GM12878 (cell line): Measurements from ENCODE around the gene MRPL57. TPM values are rescaled to one million over a fixed set of nuclear protein-coding genes. Genes with fewer than 3 reads are reported as not detected.

Experiments used
- ASH2L ChIP-seq: fragments of 300-600, 200-600 bp; sonication (generic); IDR thresholded peaks from 2 replicates; pipeline ENCODE4 v1.6.1; 2017; ENCODE audit warnings: low read depth, mild to moderate bottlenecking, borderline replicate concordance
- CREM ChIP-seq: IDR thresholded peaks from 2 replicates; pipeline ENCODE4 v1.6.1; 2014; ENCODE audit warnings: antibody characterized with exemption, low read depth
- EGR1 ChIP-seq, 2 experiments: IDR thresholded peaks; 1 replicate in 1 of 2; 2 replicates in 1 of 2; pipeline ENCODE4 v1.6.1; 2011 to 2012; ENCODE audit warnings: low read depth in 2 of 2, low read length in 2 of 2, borderline replicate concordance in 1 of 2, mild to moderate bottlenecking in 1 of 2, moderate library complexity in 1 of 2
- ETV6 ChIP-seq, 2 experiments: fragments of 450-650 bp in 1 of 2; IDR thresholded peaks in 1 of 2; conservative IDR thresholded peaks in 1 of 2; 2 replicates each; pipeline ENCODE4 v1.6.1; 2014; ENCODE audit warnings: antibody characterized with exemption in 1 of 2, borderline replicate concordance in 1 of 2, low read depth in 1 of 2, mild to moderate bottlenecking in 1 of 2, moderate library complexity in 1 of 2
- GATAD2B ChIP-seq: fragments of 450-650 bp; conservative IDR thresholded peaks from 2 replicates; pipeline ENCODE4 v1.6.1; 2017; ENCODE audit warnings: low read depth, mild to moderate bottlenecking, moderate library complexity
- IKZF1 ChIP-seq: fragments of 450-650 bp; conservative IDR thresholded peaks from 2 replicates; pipeline ENCODE4 v1.6.1; 2017; ENCODE audit warnings: antibody characterized with exemption, mild to moderate bottlenecking
- MEF2A ChIP-seq: IDR thresholded peaks from 2 replicates; pipeline ENCODE4 v1.6.1; 2011; ENCODE audit warnings: low read depth, mild to moderate bottlenecking, low read length, moderate library complexity; ENCODE audit not compliant: insufficient read depth
- MYB ChIP-seq: fragments of 150-350 bp; IDR thresholded peaks from 2 replicates; pipeline ENCODE4 v1.6.1; 2014; ENCODE audit warnings: mild to moderate bottlenecking, low read depth, low read length, borderline replicate concordance
- SREBF1 ChIP-seq: IDR thresholded peaks from 2 replicates; pipeline ENCODE4 v1.6.1; 2012; ENCODE audit warnings: mild to moderate bottlenecking, low read length
- YBX1 ChIP-seq: fragments of 450-650 bp; IDR thresholded peaks from 2 replicates; pipeline ENCODE4 v1.6.1; 2016; ENCODE audit warnings: antibody characterized with exemption
- ZNF622 ChIP-seq: fragments of 450-650 bp; IDR thresholded peaks from 2 replicates; pipeline ENCODE4 v1.6.1; 2017; ENCODE audit warnings: mild to moderate bottlenecking, inconsistent platforms
- polyA plus RNA-seq, 11 experiments: library from polyadenylated mRNA; depleted of rRNA in 4 of 11; unstranded in 6 of 11; stranded (reverse) in 5 of 11; fragments of >200 nt; fragmentation: Nextera tagmentation in 4 of 11; fragmentation: Illumina TruSeq in 1 of 11; extraction: Ambion mirVana in 4 of 11; extraction: Trizol in 1 of 11; gene quantifications; 1 replicate in 1 of 11; 2 replicates in 10 of 11; pipeline versions ENCODE4 v1.2.1 to v1.2.3, GENCODE V29; 2011 to 2016; ENCODE audit warnings: inconsistent platforms in 2 of 11, missing spikeins in 2 of 11, low read depth in 1 of 11
- total RNA-seq, 4 experiments: library from RNA; depleted of rRNA in 3 of 4; stranded (reverse); fragments of >200 nt in 3 of 4; fragmentation: Illumina TruSeq in 1 of 4; extraction: Trizol in 1 of 4; gene quantifications; 2 replicates each; pipeline versions ENCODE4 v1.2.1 to v1.2.3, GENCODE V29; 2013 to 2021
- TF ChIP-seq, protein P1 (sequence below): fragments of 450-650 bp; IDR thresholded peaks from 2 replicates; pipeline ENCODE4 v1.6.1; 2018; ENCODE audit warnings: mild to moderate bottlenecking, low read depth, moderate library complexity; ENCODE audit not compliant: partially characterized antibody
- TF ChIP-seq, protein P2 (sequence below): fragments of 450-650 bp; IDR thresholded peaks from 2 replicates; pipeline ENCODE4 v1.6.1; 2016; ENCODE audit warnings: mild to moderate bottlenecking
- TF ChIP-seq, protein P3 (sequence below): IDR thresholded peaks from 2 replicates; pipeline ENCODE4 v1.6.1; 2011; ENCODE audit warnings: low read depth, low read length, improper control_type of control experiment, borderline replicate concordance
- TF ChIP-seq, protein P4 (sequence below): fragments of 450-650 bp; formaldehyde crosslinking; IDR thresholded peaks from 2 replicates; pipeline ENCODE4 v1.5.0; 2022; ENCODE audit warnings: mild to moderate bottlenecking, missing genetic modification characterization
- TF ChIP-seq, protein P5 (sequence below): fragments of 450-650 bp; IDR thresholded peaks from 2 replicates; pipeline ENCODE4 v1.6.1; 2018; ENCODE audit warnings: borderline replicate concordance, mild to moderate bottlenecking; ENCODE audit not compliant: partially characterized antibody

Gene MRPL57
- total and polyA plus RNA-seq, 10 of the 15 experiments (the other 5 are each of a cell fraction or from before 2014, with no cell fraction given): 10.5 to 90.6 (median 25.9) TPM

DNA sequence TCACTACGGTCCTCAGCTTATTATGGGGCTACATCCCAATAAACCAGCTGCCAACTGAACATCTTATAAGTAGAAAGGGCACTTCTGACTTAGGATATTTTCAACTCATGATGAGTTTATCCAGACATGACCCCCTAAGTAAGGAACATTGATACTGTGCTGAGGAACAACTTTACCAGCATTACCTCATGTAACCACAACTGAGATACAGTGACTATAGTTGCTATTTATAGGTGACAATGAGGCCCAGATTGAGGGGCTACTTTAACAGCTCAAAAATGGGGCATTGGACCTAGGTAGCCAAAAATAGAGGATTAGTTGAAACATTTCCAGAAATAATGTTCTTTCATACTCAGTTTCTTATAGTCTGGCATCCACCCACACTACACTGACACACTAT is 26.9 kb upstream of the MRPL57 start (continued):
- TF ChIP-seq, protein P1, sequence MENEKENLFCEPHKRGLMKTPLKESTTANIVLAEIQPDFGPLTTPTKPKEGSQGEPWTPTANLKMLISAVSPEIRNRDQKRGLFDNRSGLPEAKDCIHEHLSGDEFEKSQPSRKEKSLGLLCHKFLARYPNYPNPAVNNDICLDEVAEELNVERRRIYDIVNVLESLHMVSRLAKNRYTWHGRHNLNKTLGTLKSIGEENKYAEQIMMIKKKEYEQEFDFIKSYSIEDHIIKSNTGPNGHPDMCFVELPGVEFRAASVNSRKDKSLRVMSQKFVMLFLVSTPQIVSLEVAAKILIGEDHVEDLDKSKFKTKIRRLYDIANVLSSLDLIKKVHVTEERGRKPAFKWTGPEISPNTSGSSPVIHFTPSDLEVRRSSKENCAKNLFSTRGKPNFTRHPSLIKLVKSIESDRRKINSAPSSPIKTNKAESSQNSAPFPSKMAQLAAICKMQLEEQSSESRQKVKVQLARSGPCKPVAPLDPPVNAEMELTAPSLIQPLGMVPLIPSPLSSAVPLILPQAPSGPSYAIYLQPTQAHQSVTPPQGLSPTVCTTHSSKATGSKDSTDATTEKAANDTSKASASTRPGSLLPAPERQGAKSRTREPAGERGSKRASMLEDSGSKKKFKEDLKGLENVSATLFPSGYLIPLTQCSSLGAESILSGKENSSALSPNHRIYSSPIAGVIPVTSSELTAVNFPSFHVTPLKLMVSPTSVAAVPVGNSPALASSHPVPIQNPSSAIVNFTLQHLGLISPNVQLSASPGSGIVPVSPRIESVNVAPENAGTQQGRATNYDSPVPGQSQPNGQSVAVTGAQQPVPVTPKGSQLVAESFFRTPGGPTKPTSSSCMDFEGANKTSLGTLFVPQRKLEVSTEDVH: no peak
- TF ChIP-seq, protein P2, sequence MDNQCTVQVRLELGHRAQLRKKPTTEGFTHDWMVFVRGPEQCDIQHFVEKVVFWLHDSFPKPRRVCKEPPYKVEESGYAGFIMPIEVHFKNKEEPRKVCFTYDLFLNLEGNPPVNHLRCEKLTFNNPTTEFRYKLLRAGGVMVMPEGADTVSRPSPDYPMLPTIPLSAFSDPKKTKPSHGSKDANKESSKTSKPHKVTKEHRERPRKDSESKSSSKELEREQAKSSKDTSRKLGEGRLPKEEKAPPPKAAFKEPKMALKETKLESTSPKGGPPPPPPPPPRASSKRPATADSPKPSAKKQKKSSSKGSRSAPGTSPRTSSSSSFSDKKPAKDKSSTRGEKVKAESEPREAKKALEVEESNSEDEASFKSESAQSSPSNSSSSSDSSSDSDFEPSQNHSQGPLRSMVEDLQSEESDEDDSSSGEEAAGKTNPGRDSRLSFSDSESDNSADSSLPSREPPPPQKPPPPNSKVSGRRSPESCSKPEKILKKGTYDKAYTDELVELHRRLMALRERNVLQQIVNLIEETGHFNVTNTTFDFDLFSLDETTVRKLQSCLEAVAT: no peak
- no peak for TF ChIP-seq GATAD2B
- TF ChIP-seq YBX1: no peak
- no peak for TF ChIP-seq IKZF1
- no peak for TF ChIP-seq ZNF622
- TF ChIP-seq MYB: no peak
- no peak for TF ChIP-seq SREBF1
- no peak for TF ChIP-seq EGR1 (IDR thresholded peaks at IDR 0.05; ENCODE audit: borderline replicate concordance in 1 of 2, low read depth in 2 of 2, low read length in 2 of 2)
- peak in 1 of 2 experiments; percentile 8; a peak in 1 of 4 replicates for TF ChIP-seq ETV6 (conservative IDR thresholded peaks at IDR 0.05 in 1 of 2, IDR thresholded peaks at IDR 0.05 in 1 of 2; ENCODE audit: borderline replicate concordance in 1 of 2, low read depth in 1 of 2)
- TF ChIP-seq, protein P3, sequence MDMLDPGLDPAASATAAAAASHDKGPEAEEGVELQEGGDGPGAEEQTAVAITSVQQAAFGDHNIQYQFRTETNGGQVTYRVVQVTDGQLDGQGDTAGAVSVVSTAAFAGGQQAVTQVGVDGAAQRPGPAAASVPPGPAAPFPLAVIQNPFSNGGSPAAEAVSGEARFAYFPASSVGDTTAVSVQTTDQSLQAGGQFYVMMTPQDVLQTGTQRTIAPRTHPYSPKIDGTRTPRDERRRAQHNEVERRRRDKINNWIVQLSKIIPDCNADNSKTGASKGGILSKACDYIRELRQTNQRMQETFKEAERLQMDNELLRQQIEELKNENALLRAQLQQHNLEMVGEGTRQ: no peak
- TF ChIP-seq CREM: peak; percentile 67; the same call in 1 of the 2 replicates
- TF ChIP-seq ASH2L: no peak
- TF ChIP-seq, protein P4, sequence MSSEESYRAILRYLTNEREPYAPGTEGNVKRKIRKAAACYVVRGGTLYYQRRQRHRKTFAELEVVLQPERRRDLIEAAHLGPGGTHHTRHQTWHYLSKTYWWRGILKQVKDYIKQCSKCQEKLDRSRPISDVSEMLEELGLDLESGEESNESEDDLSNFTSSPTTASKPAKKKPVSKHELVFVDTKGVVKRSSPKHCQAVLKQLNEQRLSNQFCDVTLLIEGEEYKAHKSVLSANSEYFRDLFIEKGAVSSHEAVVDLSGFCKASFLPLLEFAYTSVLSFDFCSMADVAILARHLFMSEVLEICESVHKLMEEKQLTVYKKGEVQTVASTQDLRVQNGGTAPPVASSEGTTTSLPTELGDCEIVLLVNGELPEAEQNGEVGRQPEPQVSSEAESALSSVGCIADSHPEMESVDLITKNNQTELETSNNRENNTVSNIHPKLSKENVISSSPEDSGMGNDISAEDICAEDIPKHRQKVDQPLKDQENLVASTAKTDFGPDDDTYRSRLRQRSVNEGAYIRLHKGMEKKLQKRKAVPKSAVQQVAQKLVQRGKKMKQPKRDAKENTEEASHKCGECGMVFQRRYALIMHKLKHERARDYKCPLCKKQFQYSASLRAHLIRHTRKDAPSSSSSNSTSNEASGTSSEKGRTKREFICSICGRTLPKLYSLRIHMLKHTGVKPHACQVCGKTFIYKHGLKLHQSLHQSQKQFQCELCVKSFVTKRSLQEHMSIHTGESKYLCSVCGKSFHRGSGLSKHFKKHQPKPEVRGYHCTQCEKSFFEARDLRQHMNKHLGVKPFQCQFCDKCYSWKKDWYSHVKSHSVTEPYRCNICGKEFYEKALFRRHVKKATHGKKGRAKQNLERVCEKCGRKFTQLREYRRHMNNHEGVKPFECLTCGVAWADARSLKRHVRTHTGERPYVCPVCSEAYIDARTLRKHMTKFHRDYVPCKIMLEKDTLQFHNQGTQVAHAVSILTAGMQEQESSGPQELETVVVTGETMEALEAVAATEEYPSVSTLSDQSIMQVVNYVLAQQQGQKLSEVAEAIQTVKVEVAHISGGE (CRISPR knock-in tag): no peak
- peak; percentile 96 for TF ChIP-seq MEF2A
- TF ChIP-seq, protein P5, sequence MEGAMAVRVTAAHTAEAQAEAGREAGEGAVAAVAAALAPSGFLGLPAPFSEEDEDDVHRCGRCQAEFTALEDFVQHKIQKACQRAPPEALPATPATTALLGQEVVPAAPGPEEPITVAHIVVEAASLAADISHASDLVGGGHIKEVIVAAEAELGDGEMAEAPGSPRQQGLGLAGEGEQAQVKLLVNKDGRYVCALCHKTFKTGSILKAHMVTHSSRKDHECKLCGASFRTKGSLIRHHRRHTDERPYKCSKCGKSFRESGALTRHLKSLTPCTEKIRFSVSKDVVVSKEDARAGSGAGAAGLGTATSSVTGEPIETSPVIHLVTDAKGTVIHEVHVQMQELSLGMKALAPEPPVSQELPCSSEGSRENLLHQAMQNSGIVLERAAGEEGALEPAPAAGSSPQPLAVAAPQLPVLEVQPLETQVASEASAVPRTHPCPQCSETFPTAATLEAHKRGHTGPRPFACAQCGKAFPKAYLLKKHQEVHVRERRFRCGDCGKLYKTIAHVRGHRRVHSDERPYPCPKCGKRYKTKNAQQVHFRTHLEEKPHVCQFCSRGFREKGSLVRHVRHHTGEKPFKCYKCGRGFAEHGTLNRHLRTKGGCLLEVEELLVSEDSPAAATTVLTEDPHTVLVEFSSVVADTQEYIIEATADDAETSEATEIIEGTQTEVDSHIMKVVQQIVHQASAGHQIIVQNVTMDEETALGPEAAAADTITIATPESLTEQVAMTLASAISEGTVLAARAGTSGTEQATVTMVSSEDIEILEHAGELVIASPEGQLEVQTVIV: no peak
